ENCODE measurements around the gene NRXN3. TPM values are rescaled to one million over a fixed set of nuclear protein-coding genes. Genes with fewer than 3 reads are reported as not detected.

Gene NRXN3
- total RNA-seq, 1 experiment from 2014 or later = not detected

- no peak for ATAC-seq
- Histone ChIP-seq H3K9me3 (ENCODE audit: control insufficient read depth in 1 of 2, insufficient read depth in 1 of 2, low read depth in 1 of 2, low read length in 2 of 2) (peaks cover 16 to 49% of the 10 kb centered on the region in 2 experiments; a peak in 2 of 4 replicates), H3K79me2 (ENCODE audit: insufficient read depth, low read length) (no peaks in the 10 kb centered on the region), H3K9ac (ENCODE audit: low read length) (no peak overlapping the region), H3K4me1 (ENCODE audit: control insufficient read depth in 1 of 2, insufficient read depth in 2 of 2, low read length in 2 of 2) (no peaks in the 10 kb centered on the region), H3K4me3 (replicated peaks in 1 of 2; ENCODE audit: low read depth in 1 of 2, low read length in 2 of 2) (no peak overlapping the region), H3K4me2 (ENCODE audit: low read length) (no peak overlapping the region), H4K20me1 (ENCODE audit: insufficient read depth) (no peaks in the 10 kb centered on the region), H3K27ac (ENCODE audit: low read depth, low read length) (no peak overlapping the region), H3K27me3 (ENCODE audit: insufficient read depth, low read length) (no peaks in the 10 kb centered on the region), H3K9me2 (ENCODE audit: insufficient read depth) (no peaks in the 10 kb centered on the region), H3K36me3 (ENCODE audit: control insufficient read depth in 1 of 2, insufficient read depth in 2 of 2, low read length in 2 of 2) (no peaks in the 10 kb centered on the region), H2AFZ (ENCODE audit: low read depth, low read length, poor library complexity, severe bottlenecking) (no peak overlapping the region)
- TF ChIP-seq SP1 (IDR thresholded peaks at IDR 0.05; ENCODE audit: low read depth) = no peak
- TF ChIP-seq CTCF (IDR thresholded peaks at IDR 0.05 in 2 of 3, conservative IDR thresholded peaks at IDR 0.05 in 1 of 3; ENCODE audit: borderline replicate concordance in 1 of 3, insufficient read depth in 1 of 3, low read depth in 2 of 3, low read length in 2 of 3) = no peak
- no peak for TF ChIP-seq SIN3A (IDR thresholded peaks at IDR 0.05; ENCODE audit: low read depth)
- no peak for TF ChIP-seq SRF (IDR thresholded peaks at IDR 0.05; ENCODE audit: low read depth)
- TF ChIP-seq CBX3 (IDR thresholded peaks at IDR 0.05; ENCODE audit: low read depth) = no peak
- no peak for TF ChIP-seq MAX (IDR thresholded peaks at IDR 0.05)
- no peak for TF ChIP-seq YY1 (IDR thresholded peaks at IDR 0.05; ENCODE audit: extremely low read depth, insufficient replicate concordance, low read depth, low read length)
- TF ChIP-seq ELF1 (IDR thresholded peaks at IDR 0.05; ENCODE audit: borderline replicate concordance, low read depth) = no peak
- no peak for TF ChIP-seq JUND (IDR thresholded peaks at IDR 0.05)
- TF ChIP-seq CEBPB (IDR thresholded peaks at IDR 0.05; ENCODE audit: low read depth) = no peak
- TF ChIP-seq REST (IDR thresholded peaks at IDR 0.05; ENCODE audit: low read depth) = no peak
- no peak for TF ChIP-seq ZNF274 (IDR thresholded peaks at IDR 0.05; ENCODE audit: low read depth, low read length)
- no peak for TF ChIP-seq TCF7L2 (IDR thresholded peaks at IDR 0.05; ENCODE audit: borderline replicate concordance, extremely low read depth, insufficient read depth, insufficient read length)
- no peak for TF ChIP-seq RAD21 (IDR thresholded peaks at IDR 0.05; ENCODE audit: low read depth)
- TF ChIP-seq EZH2phosphoT487 (IDR thresholded peaks at IDR 0.05; ENCODE audit: borderline replicate concordance) = no peak
- no peak for TF ChIP-seq POLR2AphosphoS5 (IDR thresholded peaks at IDR 0.05; ENCODE audit: low read depth, low read length)
- no peak for TF ChIP-seq ZFX (IDR thresholded peaks at IDR 0.05)
- no peak for TF ChIP-seq EGR1 (IDR thresholded peaks at IDR 0.05; ENCODE audit: low read depth)
- no peak for TF ChIP-seq EZH2 (IDR thresholded peaks at IDR 0.05)
- no peak for TF ChIP-seq POLR2A (IDR thresholded peaks at IDR 0.05; ENCODE audit: borderline replicate concordance, extremely low read depth, insufficient read depth, insufficient read length)
- ChIA-PET RAD21 (ENCODE audit: low non-redundant PET in 1 of 2, low total read pairs in 2 of 2, uncharacterized antibody in 2 of 2, unreplicated experiment in 2 of 2) (no interaction called here), POLR2A (no interaction called here), CTCF (no interaction called here)
- DNase-seq (ENCODE audit: low read depth, low spot score) = no peak
- intact Hi-C loops (cut with micrococcal nuclease) = no loop called here
- no TSS peak for BruUV-seq (replicated peaks)
These were observed 1493.3 kb downstream of the NRXN3 start for GRCh38 chr14:79663453-79663852.

Measured in HCT116 (cell line).